Ishikawa (cell line): Measurements from ENCODE around the gene CLIC4.

Source experiments
- CEBPB ChIP-seq: IDR thresholded peaks from 2 replicates; pipeline ENCODE4 v1.6.1; 2012
- CREB1 ChIP-seq: IDR thresholded peaks from 2 replicates; pipeline ENCODE4 v1.6.1; 2012; ENCODE audit warnings: low read depth
- EGR1 ChIP-seq: IDR thresholded peaks from 2 replicates; pipeline ENCODE4 v1.6.1; 2012
- EP300 ChIP-seq: IDR thresholded peaks from 2 replicates; pipeline ENCODE4 v1.6.1; 2012; ENCODE audit warnings: borderline replicate concordance
- FOXM1 ChIP-seq: IDR thresholded peaks from 2 replicates; pipeline ENCODE4 v1.6.1; 2012; ENCODE audit warnings: low read depth, borderline replicate concordance
- NFIC ChIP-seq: IDR thresholded peaks from 2 replicates; pipeline ENCODE4 v1.6.1; 2012
- RAD21 ChIP-seq: IDR thresholded peaks from 2 replicates; pipeline ENCODE4 v1.6.1; 2012; ENCODE audit warnings: low read depth
- TAF1 ChIP-seq: IDR thresholded peaks from 2 replicates; pipeline ENCODE4 v1.6.1; 2012; ENCODE audit warnings: low read depth, mild to moderate bottlenecking
- TCF12 ChIP-seq: IDR thresholded peaks from 2 replicates; pipeline ENCODE4 v1.6.1; 2012; ENCODE audit warnings: low read depth
- TEAD4 ChIP-seq: IDR thresholded peaks from 2 replicates; pipeline ENCODE4 v1.6.1; 2012
- YY1 ChIP-seq: IDR thresholded peaks from 2 replicates; pipeline ENCODE4 v1.6.1; 2012; ENCODE audit warnings: low read depth
- ZBTB7A ChIP-seq: IDR thresholded peaks from 2 replicates; pipeline ENCODE4 v1.6.1; 2012; ENCODE audit warnings: low read depth
- TF ChIP-seq, protein P1 (sequence below): IDR thresholded peaks from 2 replicates; pipeline ENCODE4 v1.6.1; 2012
- TF ChIP-seq, protein P2 (sequence below): IDR thresholded peaks from 2 replicates; pipeline ENCODE4 v1.6.1; 2012
- TF ChIP-seq, protein P3 (sequence below): IDR thresholded peaks from 2 replicates; pipeline ENCODE4 v1.6.1; 2012; ENCODE audit warnings: low read depth, mild to moderate bottlenecking

Gene CLIC4

DNA sequence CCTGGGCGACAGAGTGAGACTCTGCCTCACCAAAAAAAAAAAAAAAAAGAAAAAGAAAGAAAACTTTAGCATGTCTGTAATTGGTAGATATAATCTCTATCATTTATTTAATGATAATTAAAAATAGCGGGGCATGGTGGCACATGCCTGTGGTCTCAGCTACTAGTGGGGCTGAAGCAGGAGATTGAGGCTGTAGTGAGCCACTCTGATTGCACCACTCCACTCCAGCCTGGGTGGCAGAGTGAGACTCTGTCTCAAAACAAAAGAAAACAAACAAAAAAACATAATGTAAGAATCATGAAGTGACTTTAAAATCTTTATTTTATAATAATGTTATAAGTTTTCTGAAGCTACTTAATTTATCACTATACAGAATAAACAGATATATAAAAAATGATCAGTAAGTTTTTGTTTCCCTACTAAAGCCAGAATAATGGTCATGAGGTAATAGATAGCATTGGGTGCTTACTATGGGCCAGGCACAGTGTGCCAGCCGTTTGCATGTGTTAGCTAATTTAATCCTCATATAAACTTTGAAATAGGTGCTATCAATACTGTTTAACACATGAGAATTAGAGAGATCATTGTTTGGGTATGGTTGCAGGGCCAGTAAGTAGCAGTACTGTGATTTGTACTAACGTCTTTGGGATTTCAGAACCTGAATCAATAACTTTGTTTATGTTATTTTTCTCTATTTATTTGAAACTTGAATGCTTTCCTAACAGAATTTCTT lies 23.8 kb downstream of the CLIC4 start:
- TF ChIP-seq CEBPB (no peak), EP300 (no peak), CREB1 (no peak), TEAD4 (no peak), NFIC (no peak), TAF1 (no peak), YY1 (no peak), RAD21 (no peak), TCF12 (no peak)
- TF ChIP-seq, protein P1, sequence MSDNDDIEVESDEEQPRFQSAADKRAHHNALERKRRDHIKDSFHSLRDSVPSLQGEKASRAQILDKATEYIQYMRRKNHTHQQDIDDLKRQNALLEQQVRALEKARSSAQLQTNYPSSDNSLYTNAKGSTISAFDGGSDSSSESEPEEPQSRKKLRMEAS: no peak
- TF ChIP-seq, protein P2, sequence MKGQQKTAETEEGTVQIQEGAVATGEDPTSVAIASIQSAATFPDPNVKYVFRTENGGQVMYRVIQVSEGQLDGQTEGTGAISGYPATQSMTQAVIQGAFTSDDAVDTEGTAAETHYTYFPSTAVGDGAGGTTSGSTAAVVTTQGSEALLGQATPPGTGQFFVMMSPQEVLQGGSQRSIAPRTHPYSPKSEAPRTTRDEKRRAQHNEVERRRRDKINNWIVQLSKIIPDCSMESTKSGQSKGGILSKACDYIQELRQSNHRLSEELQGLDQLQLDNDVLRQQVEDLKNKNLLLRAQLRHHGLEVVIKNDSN: no peak
- TF ChIP-seq, protein P3, sequence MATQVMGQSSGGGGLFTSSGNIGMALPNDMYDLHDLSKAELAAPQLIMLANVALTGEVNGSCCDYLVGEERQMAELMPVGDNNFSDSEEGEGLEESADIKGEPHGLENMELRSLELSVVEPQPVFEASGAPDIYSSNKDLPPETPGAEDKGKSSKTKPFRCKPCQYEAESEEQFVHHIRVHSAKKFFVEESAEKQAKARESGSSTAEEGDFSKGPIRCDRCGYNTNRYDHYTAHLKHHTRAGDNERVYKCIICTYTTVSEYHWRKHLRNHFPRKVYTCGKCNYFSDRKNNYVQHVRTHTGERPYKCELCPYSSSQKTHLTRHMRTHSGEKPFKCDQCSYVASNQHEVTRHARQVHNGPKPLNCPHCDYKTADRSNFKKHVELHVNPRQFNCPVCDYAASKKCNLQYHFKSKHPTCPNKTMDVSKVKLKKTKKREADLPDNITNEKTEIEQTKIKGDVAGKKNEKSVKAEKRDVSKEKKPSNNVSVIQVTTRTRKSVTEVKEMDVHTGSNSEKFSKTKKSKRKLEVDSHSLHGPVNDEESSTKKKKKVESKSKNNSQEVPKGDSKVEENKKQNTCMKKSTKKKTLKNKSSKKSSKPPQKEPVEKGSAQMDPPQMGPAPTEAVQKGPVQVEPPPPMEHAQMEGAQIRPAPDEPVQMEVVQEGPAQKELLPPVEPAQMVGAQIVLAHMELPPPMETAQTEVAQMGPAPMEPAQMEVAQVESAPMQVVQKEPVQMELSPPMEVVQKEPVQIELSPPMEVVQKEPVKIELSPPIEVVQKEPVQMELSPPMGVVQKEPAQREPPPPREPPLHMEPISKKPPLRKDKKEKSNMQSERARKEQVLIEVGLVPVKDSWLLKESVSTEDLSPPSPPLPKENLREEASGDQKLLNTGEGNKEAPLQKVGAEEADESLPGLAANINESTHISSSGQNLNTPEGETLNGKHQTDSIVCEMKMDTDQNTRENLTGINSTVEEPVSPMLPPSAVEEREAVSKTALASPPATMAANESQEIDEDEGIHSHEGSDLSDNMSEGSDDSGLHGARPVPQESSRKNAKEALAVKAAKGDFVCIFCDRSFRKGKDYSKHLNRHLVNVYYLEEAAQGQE: no peak

DNA sequence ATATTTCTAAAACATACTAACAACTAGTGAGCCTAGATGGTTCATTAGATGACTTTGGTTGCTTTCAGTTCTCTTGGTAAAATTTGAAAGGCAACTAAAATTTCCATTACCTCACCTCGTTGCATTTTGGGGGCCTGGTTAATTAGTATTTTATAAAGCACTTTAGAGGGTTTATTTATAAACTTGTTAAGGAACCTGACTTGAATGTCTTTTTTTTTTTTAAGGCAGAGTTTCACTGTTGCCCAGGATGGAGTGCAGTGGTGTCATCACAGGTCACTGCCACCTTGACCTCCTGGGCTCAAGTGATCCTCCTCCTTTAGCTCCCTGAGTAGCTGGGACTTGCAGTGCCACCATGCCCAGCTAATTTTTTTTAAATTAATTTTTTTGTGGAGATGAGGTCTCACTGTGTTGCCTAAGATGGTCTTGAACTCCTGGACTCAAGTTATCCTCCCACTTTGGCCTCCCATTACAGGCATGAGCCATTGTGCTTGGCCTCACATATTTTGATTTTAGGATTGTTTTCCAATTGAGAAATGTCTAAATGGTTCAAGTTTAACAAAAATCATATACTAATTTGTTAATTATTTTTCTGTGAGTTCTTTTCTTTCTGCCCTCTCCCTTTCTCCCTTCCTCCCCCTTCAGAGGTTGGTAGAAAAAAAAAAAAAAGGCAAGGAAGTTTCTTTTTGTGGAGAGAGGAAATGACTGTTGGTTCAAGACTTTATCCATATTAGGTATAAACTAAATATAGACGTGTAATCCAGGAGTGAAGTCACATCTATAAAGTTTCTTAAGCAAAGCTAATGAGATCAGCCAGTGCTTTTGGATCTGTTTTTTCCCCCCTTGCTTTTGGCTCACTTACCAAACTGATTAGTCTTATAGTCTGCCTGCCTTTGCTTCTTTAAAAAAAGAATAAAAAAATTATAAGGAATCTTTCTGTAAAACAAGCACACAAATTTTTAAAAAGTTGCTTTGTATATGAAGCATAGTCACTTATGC lies 24.7 kb downstream of the CLIC4 start:
- no peak for TF ChIP-seq EP300

DNA sequence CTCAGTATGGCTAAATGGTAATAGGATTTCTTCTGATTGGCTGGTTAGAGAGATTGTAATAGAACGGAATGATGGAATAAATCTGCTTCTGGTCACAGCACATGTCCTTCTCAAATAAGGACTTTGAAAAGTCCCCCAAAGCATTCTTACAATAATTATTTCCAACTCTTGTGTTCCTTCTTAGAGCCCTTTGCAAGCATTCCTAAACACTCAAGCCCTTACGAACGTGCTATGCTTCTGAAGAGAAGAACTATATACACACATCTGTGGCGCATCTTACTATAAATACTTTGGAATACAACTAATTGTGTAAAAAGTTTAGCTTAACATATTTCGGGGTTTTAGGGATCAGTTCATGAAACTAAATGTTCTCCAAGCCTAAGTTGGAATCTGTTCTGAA lies 25.6 kb downstream of the CLIC4 start:
- TF ChIP-seq EGR1 (no peak), YY1 (no peak)

DNA sequence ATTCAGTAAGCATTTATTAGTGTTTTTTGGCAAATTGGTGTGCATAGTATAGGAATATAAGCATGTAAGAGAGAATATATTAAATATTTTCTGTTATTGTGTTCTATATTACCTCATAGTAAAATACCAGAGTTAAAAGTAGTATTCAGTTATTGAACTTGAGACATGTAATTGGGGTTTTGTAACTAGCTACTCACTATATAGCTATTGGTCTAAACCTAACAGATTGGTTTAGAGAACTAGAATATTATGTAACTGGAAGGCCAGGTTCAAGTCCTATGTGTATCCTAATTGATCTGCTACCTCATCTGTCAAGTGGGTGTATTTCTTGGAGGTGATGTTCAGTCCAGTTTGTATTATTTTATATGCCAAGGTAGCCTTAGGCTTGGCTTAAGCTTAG lies 26.3 kb downstream of the CLIC4 start:
- TF ChIP-seq YY1 (no peak), TEAD4 (no peak), ZBTB7A (no peak), CEBPB (no peak), CREB1 (no peak), EP300 (no peak), TCF12 (no peak), RAD21 (no peak)
- TF ChIP-seq, protein P2: no peak

DNA sequence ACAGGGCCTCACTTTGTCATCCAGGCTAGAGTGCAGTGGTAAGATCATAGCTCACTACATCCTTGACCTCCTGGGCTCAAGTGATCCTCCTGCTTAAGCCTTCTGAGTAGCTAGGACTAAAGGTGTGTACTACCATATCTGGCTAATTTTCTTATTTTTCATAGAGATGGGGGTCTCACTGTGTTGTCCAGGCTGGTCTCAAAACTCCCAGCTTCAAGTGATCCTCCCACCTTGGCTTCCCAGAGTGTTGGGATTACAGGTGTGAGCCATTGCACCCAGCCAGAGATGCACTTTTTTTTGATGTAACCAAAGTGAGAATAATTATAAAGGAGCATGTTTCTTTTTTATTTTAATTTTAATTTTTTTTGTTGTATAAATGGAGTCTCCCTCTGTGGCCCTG lies 28.4 kb downstream of the CLIC4 start:
- TF ChIP-seq FOXM1 (no peak), YY1 (no peak)

DNA sequence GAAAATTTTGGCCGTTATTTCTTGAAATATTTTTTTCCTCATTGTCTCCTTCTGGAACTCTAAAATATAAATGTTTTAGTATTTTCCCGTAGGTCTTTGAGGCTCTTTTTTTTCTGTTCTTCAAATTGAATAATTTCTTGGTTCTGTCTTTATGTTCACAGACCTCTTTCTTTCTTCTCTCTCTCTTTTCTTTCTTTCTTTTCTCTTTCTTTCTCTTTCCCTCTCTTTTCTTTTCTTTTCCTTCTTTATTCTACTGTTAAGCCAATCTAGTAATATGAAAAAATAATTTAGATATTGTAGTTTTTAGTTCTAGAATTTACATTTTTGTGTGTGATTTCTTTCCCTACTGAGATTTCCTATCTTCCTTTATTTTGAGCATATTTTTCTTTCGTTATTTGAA lies 30.1 kb downstream of the CLIC4 start:
- TF ChIP-seq EGR1 (no peak), CEBPB (no peak), NFIC (no peak), RAD21 (no peak), TEAD4 (no peak)
- TF ChIP-seq, protein P1: no peak
- TF ChIP-seq, protein P3: no peak

DNA sequence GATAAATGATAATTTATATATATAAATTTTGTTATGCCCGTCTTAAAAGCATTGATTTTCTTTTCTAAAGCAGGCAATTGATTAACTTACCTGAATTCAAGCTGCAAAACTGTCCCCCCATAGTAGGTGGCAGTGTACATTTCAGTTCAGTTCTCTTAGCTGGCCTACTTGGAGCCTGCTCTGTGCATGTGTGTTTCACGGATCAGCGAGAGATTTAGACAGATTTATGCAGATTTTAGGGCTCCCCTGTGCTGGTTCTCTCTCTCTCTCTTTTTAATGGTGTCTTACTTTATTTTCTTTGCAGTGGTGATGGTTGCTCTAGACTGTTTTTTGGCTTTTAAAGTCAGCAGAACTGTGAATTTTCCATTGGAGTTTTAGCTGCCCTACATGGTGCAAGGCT lies 30.7 kb downstream of the CLIC4 start:
- no peak for TF ChIP-seq EGR1
- TF ChIP-seq ZBTB7A: no peak
- TF ChIP-seq TAF1: no peak
- TF ChIP-seq CEBPB: no peak
- TF ChIP-seq YY1: no peak
- TF ChIP-seq FOXM1: no peak
- no peak for TF ChIP-seq TEAD4
- TF ChIP-seq, protein P1: no peak
- no peak for TF ChIP-seq NFIC
- TF ChIP-seq TCF12: no peak
- TF ChIP-seq EP300: no peak
- TF ChIP-seq, protein P2: no peak
- no peak for TF ChIP-seq RAD21
- no peak for TF ChIP-seq CREB1
- TF ChIP-seq, protein P3: no peak
